ENCODE measurements around the gene LY9.

DNA sequence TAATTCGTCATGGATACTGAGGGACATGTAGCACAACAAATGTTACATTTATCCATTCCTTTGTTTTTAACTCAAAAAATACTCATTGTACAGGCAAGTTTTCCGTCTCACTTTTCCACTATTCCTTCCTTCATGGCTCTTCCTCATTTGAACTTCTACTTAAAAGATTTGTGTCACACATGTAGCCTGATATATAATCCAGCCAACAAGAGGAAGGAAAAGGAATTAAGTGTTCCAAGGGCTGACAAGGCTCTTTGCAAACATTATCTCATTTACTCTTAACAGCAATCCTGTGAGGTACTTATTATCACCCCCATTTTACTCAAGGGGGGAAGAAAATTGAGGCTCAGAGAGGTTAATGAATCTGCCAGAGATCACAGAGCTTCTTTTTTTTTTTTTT, 43.8 kb downstream of the LY9 start:
- TF ChIP-seq CTCF (IDR thresholded peaks at IDR 0.05), result no peak
- no peak for TF ChIP-seq POLR2AphosphoS5 (IDR thresholded peaks at IDR 0.05)
- TF ChIP-seq POLR2A (IDR thresholded peaks at IDR 0.05), result no peak

All from prostate gland (tissue), 2 donors.